Inflammatory macrophage (primary cell): ENCODE data around the gene ATP2B2.

ENCODE experiments used
- DNase-seq, 2 donors: peaks; one replicate each; pipeline ENCODE4 v3.0.0-alpha.2; 2020 to 2022

The ATP2B2 gene

GRCh38 chr3:10510743-10511432, 5.5 kb upstream of the ATP2B2 start:
- DNase-seq, result no peak

- no peak for DNase-seq
Observed at GRCh38 chr3:10510086-10510742, 4.8 kb upstream of the ATP2B2 start.

GRCh38 chr3:10509325-10509724, 3.9 kb upstream of the ATP2B2 start:
- DNase-seq, result no peak

GRCh38 chr3:10508619-10509260, 3.4 kb upstream of the ATP2B2 start:
- DNase-seq, result no peak

GRCh38 chr3:10508235-10508618, 2.8 kb upstream of the ATP2B2 start:
- no peak for DNase-seq

- no peak for DNase-seq
Observed at GRCh38 chr3:10507331-10507730, 1.9 kb upstream of the ATP2B2 start.

GRCh38 chr3:10506696-10507095, 1.3 kb upstream of the ATP2B2 start:
- no peak for DNase-seq

GRCh38 chr3:10505791-10506585, 602 bp upstream of the ATP2B2 start:
- DNase-seq, result no peak

GRCh38 chr3:10504171-10505049, 976 bp downstream of the ATP2B2 start:
- DNase-seq, result no peak

GRCh38 chr3:10503217-10503796, 2.1 kb downstream of the ATP2B2 start:
- no peak for DNase-seq

- DNase-seq, result no peak
Observed at GRCh38 chr3:10502185-10502880, 3.1 kb downstream of the ATP2B2 start.

- no peak for DNase-seq
Observed at GRCh38 chr3:10501664-10502052, 3.7 kb downstream of the ATP2B2 start.

GRCh38 chr3:10500717-10501663, 4.4 kb downstream of the ATP2B2 start:
- DNase-seq, result no peak

- no peak for DNase-seq
Observed at GRCh38 chr3:10498271-10498670, 7.1 kb downstream of the ATP2B2 start.

- no peak for DNase-seq
Observed at GRCh38 chr3:10497439-10497838, 7.9 kb downstream of the ATP2B2 start.

GRCh38 chr3:10496121-10496863, 9.1 kb downstream of the ATP2B2 start:
- no peak for DNase-seq

GRCh38 chr3:10495614-10496013, 9.8 kb downstream of the ATP2B2 start:
- no peak for DNase-seq

GRCh38 chr3:10495003-10495402, 10.4 kb downstream of the ATP2B2 start:
- no peak for DNase-seq

GRCh38 chr3:10494180-10494579, 11.2 kb downstream of the ATP2B2 start:
- DNase-seq, result no peak
